ENCODE measurements around the gene ANKRD36C.
"Not testable (repeated sequence)": the region's sequence is repeated elsewhere in the genome, so short reads cannot be mapped to it uniquely, and the experiment has no call there.

The ANKRD36C gene

DNA sequence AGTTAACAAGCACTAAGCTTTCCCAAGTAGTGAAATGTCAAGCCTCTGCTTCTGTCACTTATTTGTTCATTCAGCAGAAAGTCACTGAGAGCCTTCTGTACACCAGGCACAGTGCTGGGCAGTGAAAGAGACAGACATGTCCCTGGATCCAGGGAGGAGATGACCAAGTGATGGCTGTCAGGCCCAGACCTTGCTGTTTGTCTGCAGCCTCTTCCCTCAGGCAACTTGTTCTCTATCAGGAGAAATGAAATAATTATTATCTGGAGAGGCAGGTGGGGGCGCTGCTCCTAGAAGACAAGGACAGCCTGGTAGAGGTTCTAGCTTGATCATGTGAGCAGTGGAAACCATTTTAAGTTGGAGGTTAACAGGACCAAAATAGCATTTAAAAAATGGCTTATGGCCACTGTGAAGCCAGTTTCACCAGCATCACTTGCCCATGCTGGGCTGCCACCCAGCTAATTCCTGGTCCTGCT lies 21.2 kb upstream of the ANKRD36C start:
- FAIRE-seq; DNase-seq (ENCODE audit: insufficient read length, low spot score): not testable (repeated sequence)

- not testable (repeated sequence) for FAIRE-seq
Observed at GRCh38 chr2:96012086-96012791, 20.6 kb upstream of the ANKRD36C start.

DNA sequence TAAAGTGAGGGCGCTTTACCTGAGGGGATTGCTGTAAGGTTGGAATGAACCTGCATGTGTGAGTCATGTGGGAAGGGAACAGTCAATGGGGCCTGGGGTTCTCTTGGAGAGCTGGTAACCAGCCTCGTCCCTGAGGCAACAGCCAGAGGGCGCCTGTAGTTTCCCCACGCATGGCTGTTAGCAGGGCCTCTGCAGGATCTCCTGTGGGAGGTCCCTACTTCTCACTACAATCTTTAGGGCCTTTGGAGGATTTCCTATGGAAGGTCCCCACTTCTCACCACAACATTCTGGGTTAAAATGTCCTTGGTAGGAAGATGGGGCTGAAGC lies 19.5 kb upstream of the ANKRD36C start:
- TF ChIP-seq, protein P1, sequence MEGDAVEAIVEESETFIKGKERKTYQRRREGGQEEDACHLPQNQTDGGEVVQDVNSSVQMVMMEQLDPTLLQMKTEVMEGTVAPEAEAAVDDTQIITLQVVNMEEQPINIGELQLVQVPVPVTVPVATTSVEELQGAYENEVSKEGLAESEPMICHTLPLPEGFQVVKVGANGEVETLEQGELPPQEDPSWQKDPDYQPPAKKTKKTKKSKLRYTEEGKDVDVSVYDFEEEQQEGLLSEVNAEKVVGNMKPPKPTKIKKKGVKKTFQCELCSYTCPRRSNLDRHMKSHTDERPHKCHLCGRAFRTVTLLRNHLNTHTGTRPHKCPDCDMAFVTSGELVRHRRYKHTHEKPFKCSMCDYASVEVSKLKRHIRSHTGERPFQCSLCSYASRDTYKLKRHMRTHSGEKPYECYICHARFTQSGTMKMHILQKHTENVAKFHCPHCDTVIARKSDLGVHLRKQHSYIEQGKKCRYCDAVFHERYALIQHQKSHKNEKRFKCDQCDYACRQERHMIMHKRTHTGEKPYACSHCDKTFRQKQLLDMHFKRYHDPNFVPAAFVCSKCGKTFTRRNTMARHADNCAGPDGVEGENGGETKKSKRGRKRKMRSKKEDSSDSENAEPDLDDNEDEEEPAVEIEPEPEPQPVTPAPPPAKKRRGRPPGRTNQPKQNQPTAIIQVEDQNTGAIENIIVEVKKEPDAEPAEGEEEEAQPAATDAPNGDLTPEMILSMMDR (IDR thresholded peaks at IDR 0.05; ENCODE audit: insufficient read depth, missing control alignments), result peak; percentile 20
- DNase-seq (ENCODE audit: insufficient read length, low spot score); FAIRE-seq: not testable (repeated sequence)

More at GRCh38 chr2:96012086-96012791, 20.6 kb upstream of the ANKRD36C start:
- not testable (repeated sequence) for DNase-seq (ENCODE audit: insufficient read length, low spot score)

- FAIRE-seq, result not testable (repeated sequence)
- peak; percentile 53 for DNase-seq (ENCODE audit: insufficient read length, low spot score)
Observed at GRCh38 chr2:96010320-96011128, 18.9 kb upstream of the ANKRD36C start.

DNA sequence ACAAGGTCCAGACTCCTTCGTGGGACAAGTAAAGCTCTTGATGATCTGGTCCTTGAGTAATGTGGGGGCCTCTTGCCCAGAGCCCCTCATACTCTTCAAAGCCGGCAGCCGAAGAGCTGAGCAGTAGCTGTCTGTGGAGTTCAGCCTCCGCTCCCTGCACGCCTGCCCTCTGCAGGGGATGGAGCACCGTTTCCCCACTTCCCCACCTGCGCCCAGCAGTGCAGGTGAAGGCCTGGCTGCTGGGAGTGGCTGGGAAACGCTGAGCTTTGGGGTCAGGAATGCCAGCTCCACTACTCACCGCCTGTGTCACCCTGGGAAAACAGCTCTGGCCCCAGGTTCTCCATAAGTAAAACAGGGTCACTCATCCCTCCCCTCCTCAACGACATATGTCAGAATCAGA lies 18.2 kb upstream of the ANKRD36C start:
- not testable (repeated sequence) for FAIRE-seq; DNase-seq (ENCODE audit: insufficient read length, low spot score)

GRCh38 chr2:96008051-96008450 lies 16.4 kb upstream of the ANKRD36C start:
- not testable (repeated sequence) for DNase-seq (ENCODE audit: insufficient read length, low spot score); FAIRE-seq

DNA sequence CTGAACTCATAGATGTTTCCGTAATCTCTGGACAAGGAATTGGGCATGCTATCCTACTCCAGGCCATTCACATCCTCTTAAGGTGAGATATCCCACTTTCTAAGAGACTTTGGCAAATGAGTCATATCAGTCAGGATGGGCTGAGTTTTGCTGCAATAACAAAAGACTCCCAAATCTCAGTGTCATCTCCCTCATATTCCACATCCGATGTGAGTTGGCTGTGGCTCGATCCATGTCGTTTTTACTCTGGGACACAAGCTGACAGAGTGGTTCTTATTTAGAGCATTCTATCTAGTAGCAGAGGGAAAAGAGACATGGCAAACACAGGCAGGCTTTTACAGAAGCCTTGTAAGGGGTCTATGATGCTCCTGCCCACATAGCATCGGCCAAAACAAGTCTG lies 14.6 kb upstream of the ANKRD36C start:
- DNase-seq (ENCODE audit: insufficient read length, low spot score); FAIRE-seq: not testable (repeated sequence)

GRCh38 chr2:95992520-95993272 lies 1.1 kb upstream of the ANKRD36C start:
- DNase-seq (ENCODE audit: insufficient read length, low spot score), result not testable (repeated sequence)

DNA sequence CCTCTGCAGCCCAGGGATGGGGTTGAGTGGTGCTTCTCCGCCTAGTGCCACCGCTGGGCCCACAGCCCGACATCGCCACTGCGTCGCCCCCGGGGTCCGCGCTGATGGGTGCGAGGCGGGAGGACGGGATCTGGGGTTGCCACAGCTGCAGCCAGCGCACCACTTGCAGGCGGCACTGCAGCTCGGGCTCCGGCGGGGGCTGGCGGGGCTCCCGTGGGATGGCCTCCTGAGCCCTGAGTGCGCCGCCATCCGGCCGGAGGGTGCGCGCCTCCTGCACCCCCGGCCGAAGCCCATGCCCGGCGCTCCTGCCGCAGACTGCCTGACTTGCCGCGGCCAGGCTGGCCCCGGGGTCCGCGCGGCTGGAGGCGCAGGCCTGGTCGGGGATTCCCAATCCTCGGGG lies 478 bp upstream of the ANKRD36C start:
- FAIRE-seq; DNase-seq (ENCODE audit: insufficient read length, low spot score): not testable (repeated sequence)

More at GRCh38 chr2:95992520-95993272, 1.1 kb upstream of the ANKRD36C start:
- not testable (repeated sequence) for FAIRE-seq
- TF ChIP-seq, protein P1 (IDR thresholded peaks at IDR 0.05; ENCODE audit: insufficient read depth, missing control alignments), result peak; percentile 71

- FAIRE-seq; DNase-seq (ENCODE audit: insufficient read length, low spot score): not testable (repeated sequence)
Observed at GRCh38 chr2:95990884-95991283, 740 bp downstream of the ANKRD36C start.

- not testable (repeated sequence) for FAIRE-seq; DNase-seq (ENCODE audit: insufficient read length, low spot score)
Observed at GRCh38 chr2:95951662-95952061, 40.0 kb downstream of the ANKRD36C start.

DNA sequence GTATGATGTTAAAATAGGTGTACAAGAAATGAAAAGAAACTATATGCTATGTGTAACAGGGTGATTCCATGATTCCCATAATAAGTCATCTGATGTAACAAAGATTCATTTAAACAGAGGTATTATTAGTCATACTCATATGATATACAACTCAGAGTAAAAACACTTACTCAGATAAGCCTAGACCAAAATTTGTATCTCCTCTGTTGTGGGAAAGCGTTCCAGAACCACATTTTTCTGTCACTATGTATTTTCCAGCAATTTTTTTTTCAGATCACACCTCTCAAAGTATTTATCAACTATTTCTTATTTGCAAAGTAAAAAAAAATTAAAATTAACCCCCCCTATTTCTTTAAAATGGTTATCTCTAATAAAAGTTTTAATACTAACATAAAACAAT lies 43.6 kb downstream of the ANKRD36C start:
- DNase-seq (ENCODE audit: insufficient read length, low spot score); FAIRE-seq: not testable (repeated sequence)

GRCh38 chr2:95939947-95940346 lies 51.7 kb downstream of the ANKRD36C start:
- not testable (repeated sequence) for DNase-seq (ENCODE audit: insufficient read length, low spot score); FAIRE-seq

- not testable (repeated sequence) for DNase-seq (ENCODE audit: insufficient read length, low spot score)
Observed at GRCh38 chr2:95930740-95931139, 60.9 kb downstream of the ANKRD36C start.

DNA sequence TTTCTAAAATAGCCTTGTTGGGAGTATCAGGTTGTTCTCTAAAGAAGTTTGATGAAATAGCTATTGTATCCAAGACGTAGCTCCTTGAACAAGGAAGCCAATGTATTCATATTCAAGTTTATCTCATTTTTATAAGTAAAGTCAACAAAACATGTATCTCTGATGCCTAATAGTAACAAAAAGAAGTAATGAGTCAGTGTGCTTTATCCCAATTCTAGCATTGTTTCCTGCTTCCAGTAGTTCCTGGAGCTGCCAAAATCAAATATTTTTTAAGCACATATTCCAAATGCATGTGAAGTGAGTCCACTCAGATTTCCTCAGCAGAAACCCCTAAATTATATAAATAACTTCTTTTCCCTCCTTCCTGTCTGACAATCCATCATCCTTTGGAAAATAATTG lies 74.6 kb downstream of the ANKRD36C start:
- FAIRE-seq; DNase-seq (ENCODE audit: insufficient read length, low spot score): not testable (repeated sequence)

More at GRCh38 chr2:95930740-95931139, 60.9 kb downstream of the ANKRD36C start:
- not testable (repeated sequence) for FAIRE-seq

GRCh38 chr2:95915131-95915530 lies 76.5 kb downstream of the ANKRD36C start:
- not testable (repeated sequence) for FAIRE-seq; DNase-seq (ENCODE audit: insufficient read length, low spot score)

GRCh38 chr2:95911431-95911830 lies 80.2 kb downstream of the ANKRD36C start:
- FAIRE-seq; DNase-seq (ENCODE audit: insufficient read length, low spot score): not testable (repeated sequence)
